Coronary artery (tissue), 2 donors: ENCODE measurements around the gene NACA2.

Experiments used
- DNase-seq: peaks from one replicate; pipeline ENCODE4 v3.0.0-alpha.2; 2017; ENCODE audit warnings: low spot score
- H3K27ac ChIP-seq, 2 donors: fragments of 200-600 bp; sonication (generic); one replicate each; pipeline ENCODE4 v1.5.1; 2016 to 2019
- H3K4me3 ChIP-seq: fragments of 200-600 bp; sonication (generic); 2 replicates; pipeline ENCODE4 v1.5.1; 2016; ENCODE audit warnings: mild to moderate bottlenecking, moderate library complexity
- TF ChIP-seq, protein P1 (sequence below): fragments of 200-600 bp; sonication (generic); IDR thresholded peaks from one replicate; pipeline ENCODE4 v1.5.1; 2019; ENCODE audit warnings: antibody characterized with exemption

NACA2 gene

DNA sequence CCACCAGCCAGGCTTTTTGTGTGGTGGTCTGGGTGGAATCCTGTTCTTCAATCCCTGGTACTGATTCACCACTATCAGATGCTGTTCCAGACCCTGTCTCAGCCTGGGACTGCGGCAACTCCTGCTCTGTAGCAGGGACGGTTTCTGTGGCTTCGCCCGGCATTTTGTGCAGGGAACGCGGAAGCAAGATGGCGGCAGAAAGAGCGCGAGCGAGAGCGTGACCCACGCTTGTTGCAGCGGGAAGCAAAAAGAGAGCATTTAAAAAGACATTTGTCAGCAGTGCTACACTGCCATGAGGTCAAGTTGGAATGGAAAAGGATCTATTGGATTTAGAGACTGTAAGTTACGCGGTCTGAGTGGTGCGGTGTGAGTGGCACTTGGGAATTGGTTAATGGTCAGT lies at the start of gene NACA2:
NACA2 (minus strand) TSS at position 202 of the 400 bp plus-strand sequence; CDS start at position 163, 39 bp downstream.
- TF ChIP-seq, protein P1, sequence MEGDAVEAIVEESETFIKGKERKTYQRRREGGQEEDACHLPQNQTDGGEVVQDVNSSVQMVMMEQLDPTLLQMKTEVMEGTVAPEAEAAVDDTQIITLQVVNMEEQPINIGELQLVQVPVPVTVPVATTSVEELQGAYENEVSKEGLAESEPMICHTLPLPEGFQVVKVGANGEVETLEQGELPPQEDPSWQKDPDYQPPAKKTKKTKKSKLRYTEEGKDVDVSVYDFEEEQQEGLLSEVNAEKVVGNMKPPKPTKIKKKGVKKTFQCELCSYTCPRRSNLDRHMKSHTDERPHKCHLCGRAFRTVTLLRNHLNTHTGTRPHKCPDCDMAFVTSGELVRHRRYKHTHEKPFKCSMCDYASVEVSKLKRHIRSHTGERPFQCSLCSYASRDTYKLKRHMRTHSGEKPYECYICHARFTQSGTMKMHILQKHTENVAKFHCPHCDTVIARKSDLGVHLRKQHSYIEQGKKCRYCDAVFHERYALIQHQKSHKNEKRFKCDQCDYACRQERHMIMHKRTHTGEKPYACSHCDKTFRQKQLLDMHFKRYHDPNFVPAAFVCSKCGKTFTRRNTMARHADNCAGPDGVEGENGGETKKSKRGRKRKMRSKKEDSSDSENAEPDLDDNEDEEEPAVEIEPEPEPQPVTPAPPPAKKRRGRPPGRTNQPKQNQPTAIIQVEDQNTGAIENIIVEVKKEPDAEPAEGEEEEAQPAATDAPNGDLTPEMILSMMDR: no peak
- no peak for DNase-seq
- Histone ChIP-seq H3K27ac (no peak within 1 kb of the TSS), H3K4me3 (no peak within 1 kb of the TSS)

DNA sequence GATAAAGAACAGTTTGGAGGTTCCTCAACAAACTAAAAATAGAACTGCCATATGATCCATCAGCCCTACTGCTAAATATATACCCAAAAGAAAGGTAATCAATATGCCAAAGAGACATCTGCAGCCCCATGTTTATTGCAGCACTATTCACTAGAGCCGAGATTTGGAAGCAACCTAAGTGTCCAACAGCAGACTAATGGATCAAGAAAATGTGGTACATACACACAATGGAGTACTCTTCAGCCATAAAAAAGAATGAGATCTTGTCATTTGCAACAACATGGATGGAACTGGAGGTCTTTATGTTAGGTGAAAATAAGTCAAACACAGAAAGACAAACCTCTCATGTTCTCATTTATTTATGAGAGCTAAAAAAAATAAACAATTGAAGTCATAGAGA lies 48.8 kb upstream of the NACA2 start:
- TF ChIP-seq, protein P1: no peak
- Histone ChIP-seq H3K27ac (no peak overlapping the region), H3K4me3 (no peak overlapping the region)
- DNase-seq: no peak

DNA sequence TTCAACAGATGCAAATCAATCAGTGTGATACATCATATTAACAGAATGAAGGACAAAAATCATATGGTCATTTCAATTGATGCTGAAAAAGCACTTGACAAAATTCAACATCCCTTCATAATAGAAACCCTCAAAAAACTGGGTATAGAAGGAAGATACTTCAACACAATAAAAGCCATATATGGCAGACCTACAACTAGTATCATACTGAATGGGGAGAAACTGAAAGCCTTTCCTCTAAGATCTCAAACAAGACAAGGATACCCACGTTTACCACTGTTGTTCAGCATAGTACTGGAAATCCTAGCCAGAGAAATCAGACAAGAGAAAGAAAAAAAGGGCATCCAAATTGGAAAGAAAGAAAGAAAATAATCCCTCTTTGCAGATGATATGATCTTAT lies 47.1 kb upstream of the NACA2 start:
- no peak for DNase-seq
- Histone ChIP-seq H3K27ac (no peak overlapping the region), H3K4me3 (no peak overlapping the region)
- TF ChIP-seq, protein P1: no peak

DNA sequence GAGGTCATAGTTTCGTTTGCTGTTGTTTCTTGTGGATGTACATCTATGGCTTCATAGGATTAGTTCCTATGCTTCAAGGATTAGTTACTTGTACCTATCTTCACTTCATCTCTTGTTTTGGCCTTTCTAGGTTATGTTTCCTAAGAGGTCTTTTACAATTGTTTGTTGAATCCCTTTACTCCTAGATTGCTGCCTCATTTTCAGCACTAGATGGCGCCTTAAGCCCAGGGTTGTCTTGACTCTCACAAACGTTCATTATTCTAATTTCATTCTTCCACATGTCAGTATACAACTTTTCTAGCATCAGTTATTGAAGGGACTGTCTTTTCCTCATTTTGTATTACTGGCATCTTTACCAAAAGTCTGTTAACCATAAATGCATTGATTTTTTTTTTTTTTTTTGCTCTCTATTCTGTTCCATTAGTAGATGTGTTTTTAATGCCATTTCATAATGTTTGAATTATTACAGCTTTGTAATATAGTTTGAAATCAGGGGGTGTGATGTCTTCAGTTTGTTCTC lies 45.0 kb upstream of the NACA2 start:
- Histone ChIP-seq H3K27ac (no peak overlapping the region), H3K4me3 (no peak overlapping the region)
- no peak for DNase-seq
- TF ChIP-seq, protein P1: no peak

DNA sequence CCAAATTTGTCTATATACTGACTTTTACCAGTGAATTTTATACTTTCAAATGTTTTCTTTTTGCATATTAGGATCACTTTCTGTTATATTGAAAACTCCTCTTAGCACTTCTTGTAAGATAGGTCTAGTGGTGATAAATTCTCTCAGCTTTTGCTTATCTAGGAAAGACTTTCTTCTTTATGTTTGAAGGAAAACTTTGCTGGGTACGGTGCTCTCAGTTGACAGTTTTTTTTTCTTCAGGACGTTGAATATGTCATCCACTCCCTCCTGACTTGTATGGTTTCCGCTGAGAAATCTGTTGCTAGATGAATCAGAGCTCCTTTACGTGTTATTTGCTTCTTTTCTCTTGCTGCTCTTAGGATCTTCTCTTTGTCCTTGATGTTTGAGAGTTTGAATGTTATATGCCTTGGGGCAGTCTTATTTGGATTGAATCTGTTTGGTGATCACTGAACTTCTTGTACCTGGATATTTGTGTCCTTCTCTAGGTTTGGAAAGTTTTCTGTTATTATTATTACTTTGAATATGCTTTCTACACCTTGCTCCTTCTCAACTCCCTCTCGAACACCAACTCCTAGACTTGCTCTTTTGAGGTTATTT lies 44.0 kb upstream of the NACA2 start:
- Histone ChIP-seq H3K4me3 (no peak overlapping the region), H3K27ac (no peak overlapping the region)
- TF ChIP-seq, protein P1: no peak
- DNase-seq: no peak

DNA sequence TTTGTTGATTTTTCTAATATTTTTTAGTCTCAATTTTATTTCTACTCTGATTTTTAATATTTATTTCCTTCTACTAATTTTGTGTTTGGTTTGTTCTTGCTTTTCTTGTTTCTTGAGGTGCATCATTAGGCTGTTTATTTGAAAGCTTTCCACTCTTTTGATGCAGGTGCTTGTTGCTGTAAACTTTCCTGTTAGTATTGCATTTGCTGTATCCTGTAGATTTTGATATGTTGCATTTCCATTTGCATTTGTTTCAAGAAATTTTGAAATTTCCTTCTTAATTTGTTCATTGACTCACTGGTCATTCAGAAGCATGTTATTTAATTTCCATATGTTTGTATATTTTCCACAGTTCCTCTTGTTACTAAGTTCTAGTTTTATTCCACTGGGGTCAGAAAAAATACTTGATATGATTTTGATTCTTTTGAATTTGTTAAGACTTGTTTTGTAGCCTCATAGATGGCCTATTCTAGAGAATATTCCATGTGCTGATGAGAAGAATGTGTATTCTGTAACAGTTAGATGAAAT lies 43.1 kb upstream of the NACA2 start:
- TF ChIP-seq, protein P1: no peak
- Histone ChIP-seq H3K4me3 (no peak overlapping the region), H3K27ac (no peak overlapping the region)
- DNase-seq: no peak

DNA sequence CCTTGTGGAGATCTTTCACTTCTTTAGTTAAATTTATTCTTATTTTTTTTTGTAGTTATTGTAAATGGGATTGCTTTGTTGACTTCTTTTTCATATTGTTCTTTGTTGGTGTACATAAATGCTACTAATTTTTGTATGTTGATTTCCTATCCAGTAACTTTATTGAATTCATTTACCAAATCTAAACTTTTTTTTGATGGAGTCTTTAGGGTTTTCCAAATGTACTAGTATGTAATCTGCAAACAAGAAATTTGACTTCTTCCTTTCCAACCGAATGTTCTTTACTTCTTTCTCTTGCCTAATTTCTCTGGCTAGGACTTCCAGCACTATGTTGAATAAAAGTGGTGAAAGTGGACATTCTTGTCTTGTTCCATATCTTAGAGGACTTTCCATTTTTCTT lies 41.8 kb upstream of the NACA2 start:
- DNase-seq: no peak
- Histone ChIP-seq H3K27ac (no peak overlapping the region), H3K4me3 (no peak overlapping the region)
- TF ChIP-seq, protein P1: no peak
